Mucosa of stomach (tissue), 1 donor: Measurements from ENCODE around the gene TMEM119.
"Not testable (repeated sequence)": the region's sequence is repeated elsewhere in the genome, so short reads cannot be mapped to it uniquely, and the experiment has no call there.

ENCODE experiments used
- H3K27me3 ChIP-seq: one replicate; pipeline ENCODE4 v1.7.0; 2013; ENCODE audit warnings: mild to moderate bottlenecking, low read length; ENCODE audit not compliant: control insufficient read depth, insufficient read depth
- H3K36me3 ChIP-seq: one replicate; pipeline ENCODE4 v1.7.0; 2013; ENCODE audit warnings: low read length; ENCODE audit not compliant: control insufficient read depth, insufficient read depth
- H3K4me1 ChIP-seq: one replicate; pipeline ENCODE4 v1.7.0; 2013; ENCODE audit warnings: mild to moderate bottlenecking, low read length; ENCODE audit not compliant: control insufficient read depth, insufficient read depth
- H3K4me3 ChIP-seq: one replicate; pipeline ENCODE4 v1.7.0; 2013; ENCODE audit warnings: low read length
- H3K9ac ChIP-seq: one replicate; pipeline ENCODE4 v1.7.0; 2013; ENCODE audit warnings: mild to moderate bottlenecking, low read length, moderate library complexity
- H3K9me3 ChIP-seq: one replicate; pipeline ENCODE4 v1.7.0; 2013; ENCODE audit warnings: mild to moderate bottlenecking, low read length, moderate library complexity; ENCODE audit not compliant: control insufficient read depth
- donor health status: Pancreatic carcinoma.

TMEM119 gene

GRCh38 chr12:108599948-108600701 lies 2.2 kb upstream of the TMEM119 start:
- no peaks in the 10 kb centered on the region for H3K36me3 ChIP-seq
- peaks cover 5% of the 10 kb centered on the region for H3K27me3 ChIP-seq
- no peaks in the 10 kb centered on the region for H3K4me1 ChIP-seq
- no peaks in the 10 kb centered on the region for H3K9me3 ChIP-seq
- no peak overlapping the region for H3K9ac ChIP-seq
- H3K4me3 ChIP-seq = no peak overlapping the region

- Histone ChIP-seq H3K9ac (no peak overlapping the region), H3K9me3 (no peaks in the 10 kb centered on the region), H3K4me1 (no peaks in the 10 kb centered on the region), H3K4me3 (no peak overlapping the region), H3K36me3 (no peaks in the 10 kb centered on the region), H3K27me3 (peaks cover 5% of the 10 kb centered on the region)
Observed at GRCh38 chr12:108599541-108599940, 1.7 kb upstream of the TMEM119 start.

- no peaks in the 10 kb centered on the region for H3K4me1 ChIP-seq
- no peaks in the 10 kb centered on the region for H3K36me3 ChIP-seq
- peaks cover 5% of the 10 kb centered on the region for H3K27me3 ChIP-seq
- no peaks in the 10 kb centered on the region for H3K9me3 ChIP-seq
- no peak overlapping the region for H3K4me3 ChIP-seq
- H3K9ac ChIP-seq = no peak overlapping the region
Observed at GRCh38 chr12:108598553-108599250, 818 bp upstream of the TMEM119 start.

GRCh38 chr12:108596854-108597558 lies 878 bp downstream of the TMEM119 start:
- Histone ChIP-seq H3K36me3 (no peaks in the 10 kb centered on the region), H3K9ac (no peak overlapping the region), H3K9me3 (no peaks in the 10 kb centered on the region), H3K4me3 (no peak overlapping the region), H3K4me1 (no peaks in the 10 kb centered on the region), H3K27me3 (peaks cover 5% of the 10 kb centered on the region)

GRCh38 chr12:108595711-108596647 lies 1.9 kb downstream of the TMEM119 start:
- peaks cover 5% of the 10 kb centered on the region for H3K27me3 ChIP-seq
- H3K9ac ChIP-seq = no peak overlapping the region
- H3K9me3 ChIP-seq = no peaks in the 10 kb centered on the region
- no peaks in the 10 kb centered on the region for H3K4me1 ChIP-seq
- no peaks in the 10 kb centered on the region for H3K36me3 ChIP-seq
- H3K4me3 ChIP-seq = no peak overlapping the region

GRCh38 chr12:108594960-108595710 lies 2.7 kb downstream of the TMEM119 start:
- no peaks in the 10 kb centered on the region for H3K4me1 ChIP-seq
- H3K9me3 ChIP-seq = no peaks in the 10 kb centered on the region
- peaks cover 5% of the 10 kb centered on the region for H3K27me3 ChIP-seq
- no peaks in the 10 kb centered on the region for H3K36me3 ChIP-seq
- no peak overlapping the region for H3K9ac ChIP-seq
- H3K4me3 ChIP-seq = no peak overlapping the region

GRCh38 chr12:108594323-108594903 lies 3.5 kb downstream of the TMEM119 start:
- no peak overlapping the region for H3K4me3 ChIP-seq
- H3K27me3 ChIP-seq = peaks cover 5% of the 10 kb centered on the region
- H3K9me3 ChIP-seq = no peaks in the 10 kb centered on the region
- no peaks in the 10 kb centered on the region for H3K36me3 ChIP-seq
- no peak overlapping the region for H3K9ac ChIP-seq
- no peaks in the 10 kb centered on the region for H3K4me1 ChIP-seq

GRCh38 chr12:108592033-108592909 lies 5.6 kb downstream of the TMEM119 start:
- peaks cover 4% of the 10 kb centered on the region for H3K4me1 ChIP-seq
- H3K9ac ChIP-seq = no peak overlapping the region
- no peak overlapping the region for H3K4me3 ChIP-seq
- no peaks in the 10 kb centered on the region for H3K9me3 ChIP-seq
- H3K36me3 ChIP-seq = no peaks in the 10 kb centered on the region
- no peaks in the 10 kb centered on the region for H3K27me3 ChIP-seq

- H3K27me3 ChIP-seq = no peaks in the 10 kb centered on the region
- H3K4me3 ChIP-seq = no peak overlapping the region
- no peaks in the 10 kb centered on the region for H3K36me3 ChIP-seq
- no peaks in the 10 kb centered on the region for H3K9me3 ChIP-seq
- no peak overlapping the region for H3K9ac ChIP-seq
- H3K4me1 ChIP-seq = peaks cover 4% of the 10 kb centered on the region
Observed at GRCh38 chr12:108591267-108591980, 6.5 kb downstream of the TMEM119 start.

- H3K36me3 ChIP-seq, H3K9me3 ChIP-seq, H3K4me1 ChIP-seq, H3K27me3 ChIP-seq, H3K4me3 ChIP-seq, H3K9ac ChIP-seq: not testable (repeated sequence)
Observed at GRCh38 chr12:108590463-108590862, 7.4 kb downstream of the TMEM119 start.
